ENCODE data around the gene EPHA2. TPM values are rescaled to one million over a fixed set of nuclear protein-coding genes. Genes with fewer than 3 reads are reported as not detected.

The EPHA2 gene
- total and polyA plus RNA-seq, 4 donors = 2.9 to 11.1 (median 6.8) TPM

DNA sequence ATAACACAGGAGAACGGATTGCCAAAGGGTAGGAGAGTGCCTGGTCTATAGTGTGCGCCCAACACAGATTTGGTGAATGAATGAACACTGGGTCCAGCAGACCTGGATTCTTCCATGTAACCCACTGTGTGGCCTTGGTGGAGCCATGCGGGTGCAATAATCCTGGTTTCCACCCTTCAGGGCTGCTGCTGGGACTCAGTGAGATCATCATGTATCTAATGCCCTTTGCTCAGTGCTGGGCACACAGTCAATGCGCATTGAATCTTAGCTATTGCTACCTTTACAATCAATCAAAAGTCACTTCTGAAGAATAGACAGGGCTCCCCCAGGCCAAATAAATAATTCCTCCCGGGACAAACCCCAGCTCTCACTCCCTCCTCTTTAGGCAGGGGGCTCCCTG is 5.8 kb upstream of the EPHA2 start:
- no peak for DNase-seq (ENCODE audit: low spot score)
- Histone ChIP-seq H3K4me3 (ENCODE audit: low read depth in 1 of 3, low read length in 3 of 3) (no peak overlapping the region), H3K27me3 (ENCODE audit: control insufficient read depth in 4 of 4, insufficient read depth in 4 of 4, low read length in 3 of 4) (no peaks in the 10 kb centered on the region), H3K27ac (ENCODE audit: low read depth in 1 of 2, low read length in 2 of 2) (no peak overlapping the region), H3K9me3 (ENCODE audit: control insufficient read depth in 4 of 4, low read length in 3 of 4) (no peaks in the 10 kb centered on the region), H3K36me3 (ENCODE audit: control insufficient read depth in 4 of 4, insufficient read depth in 3 of 4, low read depth in 1 of 4, low read length in 3 of 4) (no peaks in the 10 kb centered on the region), H3K4me1 (ENCODE audit: control insufficient read depth in 4 of 4, insufficient read depth in 4 of 4, low read length in 3 of 4) (peaks cover 0 to 2% (median 0%) of the 10 kb centered on the region in 4 donors), H3K9ac (ENCODE audit: low read depth in 1 of 2, low read length in 2 of 2) (no peak overlapping the region)
- no peak for TF ChIP-seq REST (IDR thresholded peaks at IDR 0.05)
- no peak for TF ChIP-seq NR2F2 (IDR thresholded peaks at IDR 0.05)
- TF ChIP-seq HNF4A (conservative IDR thresholded peaks at IDR 0.05) = no peak
- TF ChIP-seq YY1 (IDR thresholded peaks at IDR 0.05) = no peak
- TF ChIP-seq SP1 (IDR thresholded peaks at IDR 0.05) = no peak
- WGBS = 83% methylated on average over 5 of the region's 5 CpGs

- TF ChIP-seq, protein P1, sequence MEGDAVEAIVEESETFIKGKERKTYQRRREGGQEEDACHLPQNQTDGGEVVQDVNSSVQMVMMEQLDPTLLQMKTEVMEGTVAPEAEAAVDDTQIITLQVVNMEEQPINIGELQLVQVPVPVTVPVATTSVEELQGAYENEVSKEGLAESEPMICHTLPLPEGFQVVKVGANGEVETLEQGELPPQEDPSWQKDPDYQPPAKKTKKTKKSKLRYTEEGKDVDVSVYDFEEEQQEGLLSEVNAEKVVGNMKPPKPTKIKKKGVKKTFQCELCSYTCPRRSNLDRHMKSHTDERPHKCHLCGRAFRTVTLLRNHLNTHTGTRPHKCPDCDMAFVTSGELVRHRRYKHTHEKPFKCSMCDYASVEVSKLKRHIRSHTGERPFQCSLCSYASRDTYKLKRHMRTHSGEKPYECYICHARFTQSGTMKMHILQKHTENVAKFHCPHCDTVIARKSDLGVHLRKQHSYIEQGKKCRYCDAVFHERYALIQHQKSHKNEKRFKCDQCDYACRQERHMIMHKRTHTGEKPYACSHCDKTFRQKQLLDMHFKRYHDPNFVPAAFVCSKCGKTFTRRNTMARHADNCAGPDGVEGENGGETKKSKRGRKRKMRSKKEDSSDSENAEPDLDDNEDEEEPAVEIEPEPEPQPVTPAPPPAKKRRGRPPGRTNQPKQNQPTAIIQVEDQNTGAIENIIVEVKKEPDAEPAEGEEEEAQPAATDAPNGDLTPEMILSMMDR (IDR thresholded peaks at IDR 0.05; ENCODE audit: low read depth, low read length, missing input control) = no peak
- no peak for TF ChIP-seq HNF4G (IDR thresholded peaks at IDR 0.05)
- no peak for TF ChIP-seq SP1 (IDR thresholded peaks at IDR 0.05)
- no peak for TF ChIP-seq GABPA (IDR thresholded peaks at IDR 0.05 in 1 of 2, conservative IDR thresholded peaks at IDR 0.05 in 1 of 2)
- no peak for TF ChIP-seq FOXA2 (IDR thresholded peaks at IDR 0.05)
- TF ChIP-seq RXRA (IDR thresholded peaks at IDR 0.05) = no peak
- TF ChIP-seq HNF4A (conservative IDR thresholded peaks at IDR 0.05) = no peak
- TF ChIP-seq JUND (IDR thresholded peaks at IDR 0.05) = no peak
- no peak for TF ChIP-seq NR2F2 (IDR thresholded peaks at IDR 0.05)
- no peak for TF ChIP-seq TAF1 (conservative IDR thresholded peaks at IDR 0.05)
- Histone ChIP-seq H3K4me1 (ENCODE audit: control insufficient read depth in 4 of 4, insufficient read depth in 4 of 4, low read length in 3 of 4) (peaks cover under 1 to 8% (median 5%) of the 10 kb centered on the region in 4 donors), H3K36me3 (ENCODE audit: control insufficient read depth in 4 of 4, insufficient read depth in 3 of 4, low read depth in 1 of 4, low read length in 3 of 4) (no peaks in the 10 kb centered on the region), H3K27me3 (ENCODE audit: control insufficient read depth in 4 of 4, insufficient read depth in 4 of 4, low read length in 3 of 4) (no peaks in the 10 kb centered on the region), H3K9me3 (ENCODE audit: control insufficient read depth in 4 of 4, low read length in 3 of 4) (no peaks in the 10 kb centered on the region), H3K4me3 (ENCODE audit: low read depth in 1 of 3, low read length in 3 of 3) (no peak overlapping the region), H3K27ac (ENCODE audit: low read depth in 1 of 2, low read length in 2 of 2) (no peak overlapping the region), H3K9ac (ENCODE audit: low read depth in 1 of 2, low read length in 2 of 2) (no peak overlapping the region)
- 86% methylated on average over 16 of the region's 16 CpGs for WGBS
- no peak for DNase-seq (ENCODE audit: low spot score)
These were observed 3.3 kb upstream of the EPHA2 start for GRCh38 chr1:16158993-16159831.

DNA sequence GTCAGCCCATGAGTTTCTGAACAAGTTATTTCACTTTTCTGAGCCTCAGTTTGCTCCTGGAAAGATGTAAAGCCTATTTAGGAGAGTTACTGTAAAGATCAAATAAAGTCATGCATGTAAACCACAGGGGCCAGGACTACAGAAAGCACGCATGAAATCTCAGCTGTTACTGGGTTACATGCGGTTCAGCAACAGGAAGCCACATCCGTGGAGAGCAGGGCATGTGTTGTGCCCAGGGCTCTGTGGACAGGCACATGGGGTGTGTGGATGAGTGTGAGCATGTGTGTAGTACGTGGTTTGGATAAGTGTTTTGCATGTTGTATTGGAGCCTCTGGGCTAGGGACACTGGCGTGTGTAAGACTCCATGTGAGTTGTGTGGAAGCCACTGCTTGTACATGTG is 2.2 kb upstream of the EPHA2 start:
- no peaks in the 10 kb centered on the region for H3K36me3 ChIP-seq (ENCODE audit: control insufficient read depth in 4 of 4, insufficient read depth in 3 of 4, low read depth in 1 of 4, low read length in 3 of 4)
- no peak overlapping the region for H3K9ac ChIP-seq (ENCODE audit: low read depth in 1 of 2, low read length in 2 of 2)
- WGBS = 85% methylated on average over 5 of the region's 5 CpGs
- H3K4me3 ChIP-seq (ENCODE audit: low read depth in 1 of 3, low read length in 3 of 3) = no peak overlapping the region
- H3K4me1 ChIP-seq (ENCODE audit: control insufficient read depth in 4 of 4, insufficient read depth in 4 of 4, low read length in 3 of 4) = peaks cover 7 to 20% (median 13%) of the 10 kb centered on the region in 4 donors
- DNase-seq (ENCODE audit: low spot score) = no peak
- no peaks in the 10 kb centered on the region for H3K9me3 ChIP-seq (ENCODE audit: control insufficient read depth in 4 of 4, low read length in 3 of 4)
- no peaks in the 10 kb centered on the region for H3K27me3 ChIP-seq (ENCODE audit: control insufficient read depth in 4 of 4, insufficient read depth in 4 of 4, low read length in 3 of 4)
- H3K27ac ChIP-seq (ENCODE audit: low read depth in 1 of 2, low read length in 2 of 2) = no peak overlapping the region
- TF ChIP-seq HNF4A (conservative IDR thresholded peaks at IDR 0.05) = no peak
- TF ChIP-seq, protein P1 (IDR thresholded peaks at IDR 0.05; ENCODE audit: low read depth, low read length, missing input control) = no peak
- no peak for TF ChIP-seq YY1 (IDR thresholded peaks at IDR 0.05)
- no peak for TF ChIP-seq RXRA (IDR thresholded peaks at IDR 0.05)
- TF ChIP-seq FOXA1 (IDR thresholded peaks at IDR 0.05) = no peak
- no peak for TF ChIP-seq GABPA (IDR thresholded peaks at IDR 0.05 in 1 of 2, conservative IDR thresholded peaks at IDR 0.05 in 1 of 2)
- no peak for TF ChIP-seq TAF1 (conservative IDR thresholded peaks at IDR 0.05)
- TF ChIP-seq MAX (IDR thresholded peaks at IDR 0.05) = no peak
- no peak for TF ChIP-seq RAD21 (IDR thresholded peaks at IDR 0.05)
- no peak for TF ChIP-seq SP1 (IDR thresholded peaks at IDR 0.05)
- TF ChIP-seq JUND (IDR thresholded peaks at IDR 0.05) = no peak

All from liver (tissue), 9 donors.